GM12878 (cell line): ENCODE results near the gene ST7.

ENCODE experiments used
- GABPA ChIP-seq: IDR thresholded peaks from 2 replicates; pipeline ENCODE4 v1.6.1; 2014; ENCODE audit warnings: antibody characterized with exemption, low read depth, mild to moderate bottlenecking, inconsistent platforms
- MXI1 ChIP-seq: fragments of 150-350 bp; IDR thresholded peaks from 2 replicates; pipeline ENCODE4 v1.6.1; 2011; ENCODE audit warnings: low read depth, mild to moderate bottlenecking, inconsistent platforms, low read length, improper control_type of control experiment

DNA sequence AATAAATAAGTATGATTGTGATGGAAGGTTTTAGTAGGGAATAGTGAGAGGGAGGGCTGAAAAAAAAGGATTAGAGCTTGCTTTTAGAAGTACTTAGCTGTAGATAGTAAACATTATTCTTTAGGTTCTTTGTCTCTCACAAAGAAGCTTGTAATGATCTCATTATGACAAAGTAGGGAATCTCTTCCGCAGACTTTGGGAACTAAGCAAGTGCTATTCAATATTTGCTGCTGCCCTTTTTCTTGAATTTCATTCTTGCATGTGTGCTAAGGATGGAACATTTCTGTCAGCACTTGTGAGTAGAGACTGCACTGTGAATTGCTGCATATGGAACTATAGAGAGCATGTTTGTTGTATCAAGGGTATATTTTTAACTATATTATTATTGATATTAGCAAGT, 173.4 kb downstream of the ST7 start:
- no peak for TF ChIP-seq GABPA
- no peak for TF ChIP-seq MXI1
